GM12874 (cell line): ENCODE data around the gene XPO5.

Experiments
- CTCF ChIP-seq: IDR thresholded peaks from 2 replicates; pipeline ENCODE4 v1.5.1; 2011; ENCODE audit warnings: low read depth, mild to moderate bottlenecking, control low read depth, low read length, moderate library complexity; ENCODE audit not compliant: insufficient read depth

The XPO5 gene

GRCh38 chr6:43621078-43621835, 45.4 kb upstream of the XPO5 start:
- TF ChIP-seq CTCF, result no peak

- no peak for TF ChIP-seq CTCF
Measured at GRCh38 chr6:43616725-43617472, 41.1 kb upstream of the XPO5 start.

- TF ChIP-seq CTCF, result no peak
Measured at GRCh38 chr6:43614396-43614730, 38.5 kb upstream of the XPO5 start.

DNA sequence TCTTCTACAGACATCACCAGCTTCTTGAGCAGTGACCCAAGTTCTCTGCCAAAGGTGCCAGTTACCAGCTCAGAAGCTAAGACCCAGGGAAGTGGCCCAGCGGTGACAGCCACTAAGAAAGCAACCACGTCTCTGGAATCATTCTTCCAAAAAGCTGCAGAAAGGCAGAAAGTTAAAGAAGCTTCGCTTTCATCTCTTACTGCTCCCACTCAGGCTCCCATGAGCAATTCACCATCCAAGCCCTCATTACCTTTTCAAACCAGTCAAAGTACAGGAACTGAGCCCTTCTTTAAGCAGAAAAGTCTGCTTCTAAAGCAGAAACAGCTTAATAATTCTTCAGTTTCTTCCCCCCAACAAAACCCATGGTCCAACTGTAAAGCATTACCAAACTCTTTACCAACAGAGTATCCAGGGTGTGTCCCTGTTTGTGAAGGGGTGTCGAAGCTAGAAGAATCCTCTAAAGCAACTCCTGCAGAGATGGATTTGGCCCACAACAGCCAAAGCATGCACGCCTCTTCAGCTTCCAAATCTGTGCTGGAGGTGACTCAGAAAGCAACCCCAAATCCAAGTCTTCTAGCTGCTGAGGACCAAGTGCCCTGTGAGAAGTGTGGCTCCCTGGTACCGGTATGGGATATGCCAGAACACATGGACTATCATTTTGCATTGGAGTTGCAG, 38.0 kb upstream of the XPO5 start:
- TF ChIP-seq CTCF, result no peak

DNA sequence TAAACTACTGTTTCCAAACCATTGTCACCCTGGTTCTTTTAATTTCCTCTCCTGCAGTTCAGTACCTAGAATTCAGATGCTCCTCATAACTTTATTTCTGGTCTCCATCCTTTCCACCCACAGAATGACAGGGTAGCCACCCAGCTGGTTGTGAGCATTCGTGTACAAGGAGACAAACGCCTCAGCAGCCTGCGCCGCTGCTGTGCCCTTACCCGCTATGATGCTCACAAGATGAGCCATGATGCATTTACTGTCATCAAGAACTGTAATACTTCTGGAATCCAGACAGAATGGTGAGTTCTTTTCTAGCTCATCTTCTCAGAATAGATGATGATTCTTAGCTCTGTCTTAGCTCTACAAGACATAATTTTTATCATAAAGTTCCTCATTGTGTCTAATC, 34.6 kb upstream of the XPO5 start:
- TF ChIP-seq CTCF, result no peak

DNA sequence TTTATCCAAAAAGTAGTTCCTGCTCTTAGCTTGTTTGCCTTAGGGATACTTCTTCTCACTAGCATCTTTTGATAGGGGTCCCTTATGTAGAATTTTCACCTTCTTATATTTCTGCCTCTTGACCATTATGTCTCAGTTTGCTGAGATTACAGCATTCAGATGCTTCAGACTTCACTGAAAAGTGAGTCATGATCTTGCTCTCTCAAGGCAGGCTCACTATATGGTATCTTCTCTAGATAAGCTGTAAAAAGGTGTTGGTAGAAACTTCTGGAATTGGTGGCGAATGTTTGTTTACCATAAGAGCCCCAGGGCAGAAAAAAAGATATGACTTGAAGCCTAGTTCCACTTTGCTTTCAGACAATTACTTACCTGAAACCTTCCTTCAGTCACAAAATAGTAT, 33.6 kb upstream of the XPO5 start:
- no peak for TF ChIP-seq CTCF

DNA sequence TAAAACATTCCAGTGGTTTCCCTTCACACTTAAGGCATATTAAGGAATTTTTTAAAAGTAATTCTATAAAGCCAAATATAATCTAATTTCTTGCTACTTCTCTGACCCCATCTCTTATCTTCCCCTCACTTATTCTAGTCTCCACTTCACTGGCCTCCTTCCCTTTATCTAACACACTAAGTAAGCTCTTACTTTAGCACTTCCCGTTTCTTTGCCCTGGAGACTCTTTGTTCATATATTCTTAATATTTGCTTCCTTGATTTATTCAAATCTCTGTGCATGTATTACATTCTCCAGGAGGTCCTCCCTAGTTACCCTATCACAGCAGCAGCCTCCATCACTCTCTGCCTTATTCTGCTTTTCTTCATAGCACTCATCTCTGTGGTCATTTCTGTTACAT, 33.0 kb upstream of the XPO5 start:
- no peak for TF ChIP-seq CTCF
